ENCODE results near the gene NUP62CL.

The NUP62CL gene

DNA sequence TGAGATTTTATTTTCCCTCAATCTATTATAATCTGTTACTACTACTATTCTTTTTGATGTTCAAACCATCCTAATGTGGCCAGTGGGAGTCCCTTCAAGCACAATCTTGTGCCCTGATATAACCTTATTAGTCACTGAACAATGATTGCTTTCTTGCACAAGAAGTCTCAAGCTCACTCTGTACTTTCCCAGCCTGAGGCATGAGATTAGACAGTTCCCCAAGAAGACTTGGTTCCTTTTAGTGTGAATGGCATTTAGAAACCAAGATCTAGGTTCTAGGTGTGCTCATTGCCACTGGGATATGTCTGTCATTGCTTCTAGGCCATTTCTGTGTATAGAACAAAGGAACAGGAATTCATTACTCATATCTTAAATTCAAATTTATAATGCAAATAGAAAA is 59.6 kb downstream of the NUP62CL start:
- DNase-seq, result peak; percentile 0

DNA sequence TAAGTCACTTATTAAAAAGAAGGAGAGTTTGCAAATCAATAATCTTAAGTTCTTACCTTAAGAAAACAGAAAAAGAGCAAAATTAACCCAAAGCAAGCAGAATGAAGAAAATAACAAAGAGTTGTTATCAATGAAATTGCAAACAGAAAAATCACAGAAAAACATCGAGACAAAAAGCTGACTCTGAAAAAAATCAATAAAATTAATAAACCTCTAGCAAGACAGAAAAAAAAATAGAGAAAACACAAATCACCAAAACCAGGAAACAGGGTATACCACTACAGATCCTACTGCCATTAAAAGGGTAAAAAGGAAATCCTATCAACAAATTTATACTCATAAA is 70.3 kb downstream of the NUP62CL start:
- no peak for DNase-seq

DNA sequence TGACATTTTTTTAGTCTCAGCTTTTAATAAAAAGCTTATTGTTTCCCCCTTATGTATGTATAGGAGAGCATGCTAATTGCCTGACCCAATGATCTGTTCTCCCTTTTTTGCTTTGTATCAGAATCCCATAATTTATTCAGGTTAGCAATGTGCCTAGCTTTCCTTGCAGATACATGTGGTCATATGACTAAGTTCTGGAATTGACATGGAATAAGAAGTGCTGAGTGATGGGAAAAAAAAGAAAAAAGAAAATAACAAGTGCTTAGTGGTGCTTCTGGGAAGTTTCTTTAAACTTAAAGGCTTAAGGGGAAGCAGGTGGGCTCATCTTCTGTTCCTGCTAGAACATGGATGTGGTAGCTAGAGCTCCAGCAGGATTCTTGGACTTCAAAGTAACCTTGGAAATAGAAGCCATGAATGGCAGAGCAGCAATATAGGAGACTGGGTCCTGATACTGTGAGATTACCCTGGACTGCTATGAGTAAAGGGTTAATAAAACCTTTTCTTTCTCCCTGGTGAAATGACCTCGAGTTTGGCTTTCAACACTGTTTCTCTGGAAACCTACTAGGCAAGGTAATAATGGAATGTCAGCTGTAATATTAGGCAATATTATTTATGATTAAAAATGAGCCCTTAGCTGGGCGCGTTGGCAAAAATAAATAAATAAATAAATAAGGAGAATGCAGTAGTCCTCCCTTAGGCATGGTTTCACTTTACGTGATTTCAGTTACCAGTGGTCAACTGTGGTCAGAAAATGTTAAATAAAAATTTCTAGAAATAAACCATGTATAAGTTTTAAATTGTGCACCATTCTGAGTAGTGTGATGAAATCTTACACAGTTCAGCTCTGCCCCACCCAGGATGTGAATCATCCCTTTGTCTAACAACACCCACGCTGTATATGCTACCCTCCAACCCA is 70.9 kb downstream of the NUP62CL start:
- DNase-seq, result peak; percentile 48

DNA sequence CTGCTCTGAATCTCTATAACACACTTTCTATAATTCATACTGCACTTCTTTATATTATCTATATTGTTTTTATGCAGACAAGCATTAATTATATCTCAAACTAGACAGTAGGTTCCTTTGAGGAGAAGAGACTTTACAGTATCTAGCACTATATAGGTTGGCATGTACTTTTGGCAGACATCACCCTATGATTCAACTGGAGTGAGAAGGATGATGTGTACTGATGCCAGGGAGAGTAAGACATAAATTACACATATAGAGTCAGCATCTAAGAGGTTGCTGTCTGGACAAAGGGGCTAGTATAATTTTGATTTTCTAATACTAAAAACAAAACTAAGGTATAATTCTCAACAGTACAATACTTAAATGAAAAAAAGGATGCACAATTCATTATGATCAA is 82.5 kb downstream of the NUP62CL start:
- no peak for DNase-seq

DNA sequence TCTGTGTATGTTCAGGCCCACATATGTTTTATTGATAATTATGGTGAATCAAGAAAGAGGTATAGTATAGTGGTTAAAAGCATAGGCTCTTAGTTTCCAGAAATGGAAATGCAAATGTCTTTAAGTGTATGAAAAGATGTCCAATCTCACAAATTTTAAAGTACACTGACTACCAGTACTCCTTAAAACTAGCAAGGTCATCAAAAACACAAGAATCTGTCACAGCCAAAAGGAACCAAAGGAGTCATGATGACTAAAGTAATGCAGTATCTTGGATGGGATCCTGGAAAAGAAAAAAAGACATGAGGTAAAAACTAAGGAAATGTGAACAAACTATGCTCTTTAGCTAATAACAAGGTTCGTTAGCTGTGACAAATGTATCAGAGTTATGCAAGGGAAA is 87.0 kb downstream of the NUP62CL start:
- DNase-seq, result no peak

DNA sequence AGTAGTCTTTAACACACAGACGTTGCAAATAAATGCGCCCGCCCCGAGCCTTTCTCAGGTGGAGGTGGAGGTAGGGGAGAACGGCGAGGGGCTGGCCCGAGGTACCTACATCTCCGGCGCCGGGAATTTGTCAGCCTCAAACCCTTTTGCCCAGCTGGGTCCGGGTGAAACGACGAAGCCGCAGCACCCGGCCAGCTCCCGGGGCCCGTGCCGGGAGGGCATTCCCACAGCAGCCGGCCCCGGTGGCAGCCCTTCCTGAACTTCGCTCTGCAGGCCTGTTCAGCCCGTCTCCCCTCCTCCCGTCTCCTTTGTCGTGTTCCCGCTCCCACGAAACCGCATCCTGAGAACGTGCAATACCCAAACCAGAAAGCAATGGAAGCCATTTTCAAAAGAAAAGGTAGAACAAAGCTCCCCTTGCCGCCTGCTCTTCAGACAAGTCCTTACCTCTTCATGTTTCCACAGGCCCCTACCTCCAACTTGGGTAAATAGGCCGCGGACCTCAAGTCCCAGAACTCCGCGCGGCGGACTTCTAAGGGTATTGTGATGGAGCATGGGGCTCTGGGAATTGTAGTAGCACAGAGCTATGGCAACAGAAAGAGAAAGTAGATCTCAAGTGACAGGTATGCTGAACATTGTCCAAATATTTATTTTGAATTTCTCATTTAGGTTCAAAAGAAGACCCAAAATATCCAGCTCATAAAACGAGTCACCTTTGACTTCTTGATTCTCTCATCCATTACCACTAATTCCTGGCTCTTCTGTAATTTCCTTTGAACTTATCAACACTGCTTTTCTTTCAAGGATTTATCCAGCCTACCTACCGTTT is 87.7 kb downstream of the NUP62CL start, which contains the start of gene RBM41:
TSS of gene RBM41 (minus strand) at position 501 of the 826 bp plus-strand sequence. CDS start at position 452, 49 bp downstream.
- DNase-seq, result peak; percentile 74

DNA sequence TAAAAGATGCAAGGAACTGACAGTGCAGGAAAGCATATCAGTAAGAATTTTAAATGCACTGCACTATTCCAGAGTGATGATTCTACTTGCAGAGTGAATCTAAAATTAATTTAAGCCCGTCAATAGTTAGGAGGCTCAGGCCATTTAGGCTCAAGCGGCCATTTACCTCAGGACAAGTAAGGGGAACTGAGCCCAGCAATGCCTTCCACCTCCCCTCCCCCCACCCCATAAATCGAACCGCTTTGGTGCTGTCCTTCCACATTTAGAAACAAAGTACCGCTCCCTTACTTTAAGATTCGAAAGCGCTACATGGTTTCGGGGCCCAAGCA is 88.3 kb downstream of the NUP62CL start:
- no peak for DNase-seq

- no peak for DNase-seq
These were observed 98.8 kb downstream of the NUP62CL start for GRCh38 chrX:107107459-107107858.

DNA sequence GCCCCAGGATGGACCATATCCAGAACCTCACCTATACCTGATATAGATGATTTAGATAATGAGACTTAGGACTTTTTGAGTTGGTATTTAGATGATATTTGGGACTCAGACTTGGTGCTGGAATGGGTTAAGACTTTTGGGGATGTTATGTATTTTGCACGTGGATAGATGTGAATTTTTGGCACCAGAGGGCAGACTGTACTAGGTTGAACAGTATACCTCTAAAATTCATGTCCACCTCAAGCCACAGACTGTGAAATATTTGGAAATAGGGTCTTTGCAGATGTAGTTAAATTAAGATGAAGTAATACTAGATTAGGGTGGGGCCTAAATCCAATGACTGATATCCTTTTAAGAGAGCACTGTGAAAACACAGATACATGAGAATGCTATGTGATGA is 103.3 kb downstream of the NUP62CL start:
- DNase-seq, result peak; percentile 5

- DNase-seq, result no peak
These were observed 130.1 kb downstream of the NUP62CL start for GRCh38 chrX:107076158-107076557.

Measured in fibroblast of upper back skin (primary cell).